HL-60 (cell line): Measurements from ENCODE around the gene FBXO34.

Source experiments
- DNase-seq, 2 experiments: peaks; one replicate each; pipeline ENCODE4 v3.0.0-alpha.2; 2010 to 2020; ENCODE audit warnings: low read depth in 1 of 2, low spot score in 1 of 2
- H3K27ac ChIP-seq: fragments of 250-450 bp; sonication (Bioruptor Pico); replicated peaks from 2 replicates; pipeline ENCODE4 v1.5.1; 2020; ENCODE audit warnings: mild to moderate bottlenecking, moderate library complexity
- H3K27me3 ChIP-seq: fragments of 250-450 bp; sonication (Bioruptor Pico); 2 replicates; pipeline ENCODE4 v1.5.1; 2021; ENCODE audit warnings: mild to moderate bottlenecking, moderate library complexity; ENCODE audit not compliant: insufficient read depth, poor library complexity, severe bottlenecking
- H3K4me3 ChIP-seq: replicated peaks from 2 replicates; pipeline ENCODE4 v1.5.1; 2011; ENCODE audit warnings: mild to moderate bottlenecking, control low read depth, low read length; ENCODE audit not compliant: insufficient read depth
- CTCF ChIP-seq: IDR thresholded peaks from one replicate; pipeline ENCODE4 v1.5.1; 2011; ENCODE audit warnings: low read length, control low read depth, inconsistent platforms; ENCODE audit not compliant: insufficient read depth
- GABPA ChIP-seq: IDR thresholded peaks from 2 replicates; pipeline ENCODE4 v1.6.1; 2012; ENCODE audit warnings: low read depth
- POLR2AphosphoS5 ChIP-seq: IDR thresholded peaks from 2 replicates; pipeline ENCODE4 v1.6.1; 2012; ENCODE audit warnings: low read depth
- REST ChIP-seq: IDR thresholded peaks from 2 replicates; pipeline ENCODE4 v1.6.1; 2012; ENCODE audit warnings: low read depth; ENCODE audit not compliant: insufficient replicate concordance
- SPI1 ChIP-seq: IDR thresholded peaks from 2 replicates; pipeline ENCODE4 v1.6.1; 2012; ENCODE audit warnings: low read depth, mild to moderate bottlenecking, borderline replicate concordance

Gene FBXO34

GRCh38 chr14:55350461-55350860 is 79.2 kb downstream of the FBXO34 start:
- TF ChIP-seq POLR2AphosphoS5 (no peak), SPI1 (no peak), CTCF (no peak), GABPA (no peak), REST (no peak)
- no peak overlapping the region for H3K4me3 ChIP-seq
- H3K27me3 ChIP-seq, result no peaks in the 10 kb centered on the region
- no peak for DNase-seq
- H3K27ac ChIP-seq, result no peak overlapping the region

- DNase-seq, result no peak
Observed at GRCh38 chr14:55351111-55351510, 79.9 kb downstream of the FBXO34 start.

GRCh38 chr14:55352201-55352600 is 81.0 kb downstream of the FBXO34 start:
- Histone ChIP-seq H3K4me3 (no peak overlapping the region), H3K27ac (no peak overlapping the region), H3K27me3 (no peaks in the 10 kb centered on the region)
- no peak for TF ChIP-seq REST
- TF ChIP-seq SPI1, result no peak
- no peak for TF ChIP-seq CTCF
- TF ChIP-seq GABPA, result no peak
- TF ChIP-seq POLR2AphosphoS5, result no peak
- no peak for DNase-seq

More at GRCh38 chr14:55351111-55351510, 79.9 kb downstream of the FBXO34 start:
- H3K27me3 ChIP-seq, result no peaks in the 10 kb centered on the region
- TF ChIP-seq GABPA (no peak), REST (no peak), SPI1 (no peak), CTCF (no peak), POLR2AphosphoS5 (no peak)
- no peak overlapping the region for H3K4me3 ChIP-seq
- H3K27ac ChIP-seq, result no peak overlapping the region
